Right renal pelvis (tissue), 4 donors: Measurements from ENCODE around the gene ATP1A4. TPM values are rescaled to one million over a fixed set of nuclear protein-coding genes. Genes with fewer than 3 reads are reported as not detected.

ENCODE experiments used
- DNase-seq, 4 donors: peaks; one replicate each; pipeline ENCODE4 v3.0.0-alpha.2; 2013; ENCODE audit warnings: low read depth in 4 of 4, low spot score in 3 of 4, missing footprints in 1 of 4
- polyA plus RNA-seq, 4 donors: library from polyadenylated mRNA; unstranded; fragments of 120-200 nt; gene quantifications; one replicate each; pipeline ENCODE4 v1.2.1, GENCODE V29; 2013; ENCODE audit not compliant: insufficient read length in 4 of 4

Gene ATP1A4
- polyA plus RNA-seq, 4 donors: 0.06 to 1.2 (median 0.71) TPM; not detected in 1

DNA sequence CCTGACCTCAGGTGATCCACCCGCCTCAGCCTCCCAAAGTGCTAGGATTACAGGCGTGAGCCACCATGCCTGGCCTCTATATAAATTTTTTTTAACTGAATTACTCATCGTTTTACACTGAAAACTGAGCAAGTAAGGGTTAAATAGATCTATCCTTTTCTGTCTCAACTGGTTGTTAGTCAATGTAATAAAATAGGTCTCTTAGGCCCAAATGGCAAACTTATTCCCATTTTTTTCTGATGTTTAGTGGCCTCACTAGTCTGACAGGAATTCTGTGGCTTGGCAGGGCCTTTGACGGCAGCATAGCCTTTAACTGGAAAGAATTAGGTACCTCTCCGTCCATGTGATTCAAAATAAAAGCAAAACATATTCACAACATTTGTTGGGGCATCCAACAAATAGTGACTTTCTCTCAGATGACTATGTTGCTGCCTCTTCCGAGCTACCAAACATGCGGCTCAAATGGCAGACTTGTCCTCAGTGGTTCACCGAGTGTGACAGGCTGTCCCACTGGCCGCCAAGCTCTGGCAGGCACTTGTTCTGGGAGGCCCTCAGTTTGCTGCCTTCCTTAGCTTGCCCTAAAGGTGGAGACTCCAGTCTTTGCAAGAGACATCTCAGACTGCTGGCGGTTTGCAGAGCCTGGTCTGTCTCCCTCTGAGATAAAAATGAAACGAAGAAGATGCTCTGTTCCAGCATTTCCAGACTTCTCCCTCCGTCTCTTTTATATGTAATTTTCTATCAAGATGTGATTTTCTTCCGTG, 17.4 kb downstream of the ATP1A4 start:
- DNase-seq: no peak

GRCh38 chr1:160169553-160170399, 18.4 kb downstream of the ATP1A4 start:
- DNase-seq: no peak

DNA sequence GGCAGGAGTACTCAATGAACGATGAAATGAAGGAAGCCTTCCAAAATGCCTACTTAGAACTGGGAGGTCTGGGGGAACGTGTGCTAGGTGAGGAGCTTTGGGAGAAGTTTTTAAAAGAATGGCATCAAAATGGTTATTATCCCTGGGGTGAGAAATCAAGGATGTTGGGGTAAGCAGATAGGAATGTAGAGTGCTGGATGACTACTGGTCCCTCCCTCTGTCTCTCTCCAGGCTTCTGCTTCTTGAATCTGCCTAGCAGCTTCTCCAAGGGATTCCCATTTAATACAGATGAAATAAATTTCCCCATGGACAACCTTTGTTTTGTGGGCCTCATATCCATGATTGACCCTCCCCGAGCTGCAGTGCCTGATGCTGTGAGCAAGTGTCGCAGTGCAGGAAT, 20.0 kb downstream of the ATP1A4 start:
- DNase-seq: no peak

DNA sequence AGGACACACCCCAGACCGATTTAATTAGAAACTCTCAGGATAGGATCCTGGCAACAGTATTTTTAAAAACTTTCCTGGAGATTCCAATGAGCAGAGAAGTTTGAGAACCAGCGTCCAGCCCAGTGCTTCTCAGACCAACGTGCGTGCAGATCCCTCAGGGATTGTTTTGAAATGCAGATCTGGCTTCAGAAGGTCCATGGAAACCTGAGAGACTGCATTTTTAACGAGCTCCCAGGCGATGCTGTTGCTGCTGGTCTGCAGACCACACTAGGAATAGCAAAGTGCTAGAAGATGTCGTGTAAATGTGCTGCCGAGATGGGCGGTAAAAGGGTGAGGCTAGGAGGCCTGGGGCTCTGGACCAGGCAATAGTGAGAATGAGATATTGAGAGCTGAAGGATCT, 20.6 kb downstream of the ATP1A4 start:
- no peak for DNase-seq

DNA sequence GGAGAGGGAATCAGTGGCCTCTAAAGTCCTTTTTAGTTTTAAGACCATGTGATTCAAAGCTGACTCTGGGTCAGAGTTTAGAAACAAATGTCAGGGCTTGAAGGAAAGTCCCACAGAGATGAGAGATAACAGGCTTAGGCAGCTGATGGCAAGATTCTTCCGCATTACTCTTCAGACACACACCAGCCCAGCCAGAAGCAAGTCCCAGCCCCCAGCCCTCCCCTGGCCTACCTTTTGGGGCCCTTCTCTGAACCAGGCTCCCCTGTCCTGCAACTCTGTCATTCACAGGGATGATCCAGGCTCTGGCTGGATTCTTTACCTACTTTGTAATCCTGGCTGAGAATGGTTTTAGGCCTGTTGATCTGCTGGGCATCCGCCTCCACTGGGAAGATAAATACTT, 25.8 kb downstream of the ATP1A4 start:
- DNase-seq: no peak

GRCh38 chr1:160177667-160178066, 26.3 kb downstream of the ATP1A4 start:
- DNase-seq: no peak

- no peak for DNase-seq
Observed at GRCh38 chr1:160178731-160179130, 27.3 kb downstream of the ATP1A4 start.

GRCh38 chr1:160179336-160179735, 27.9 kb downstream of the ATP1A4 start:
- DNase-seq: no peak

DNA sequence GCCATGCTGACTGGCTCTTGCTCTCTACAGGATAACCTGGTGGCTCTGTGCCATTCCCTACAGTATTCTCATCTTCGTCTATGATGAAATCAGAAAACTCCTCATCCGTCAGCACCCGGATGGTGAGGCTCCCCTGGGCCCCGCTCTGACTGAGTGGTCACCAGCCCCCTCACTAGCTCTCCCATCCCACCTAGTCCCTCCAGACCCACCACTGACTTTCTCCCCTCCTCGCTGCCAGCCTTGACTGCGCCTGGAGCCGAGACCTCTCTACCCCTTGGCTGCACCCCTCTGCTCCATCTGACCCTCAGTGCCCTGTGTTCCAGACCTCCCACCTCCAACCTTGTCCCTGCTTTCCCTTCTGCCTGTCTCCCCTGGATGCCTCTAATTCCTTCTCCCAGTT, 34.8 kb downstream of the ATP1A4 start:
- DNase-seq: no peak

- DNase-seq: no peak
Observed at GRCh38 chr1:160186729-160187128, 35.3 kb downstream of the ATP1A4 start.

GRCh38 chr1:160187407-160187806, 36.0 kb downstream of the ATP1A4 start:
- DNase-seq: no peak

GRCh38 chr1:160188341-160188740, 36.9 kb downstream of the ATP1A4 start:
- no peak for DNase-seq

DNA sequence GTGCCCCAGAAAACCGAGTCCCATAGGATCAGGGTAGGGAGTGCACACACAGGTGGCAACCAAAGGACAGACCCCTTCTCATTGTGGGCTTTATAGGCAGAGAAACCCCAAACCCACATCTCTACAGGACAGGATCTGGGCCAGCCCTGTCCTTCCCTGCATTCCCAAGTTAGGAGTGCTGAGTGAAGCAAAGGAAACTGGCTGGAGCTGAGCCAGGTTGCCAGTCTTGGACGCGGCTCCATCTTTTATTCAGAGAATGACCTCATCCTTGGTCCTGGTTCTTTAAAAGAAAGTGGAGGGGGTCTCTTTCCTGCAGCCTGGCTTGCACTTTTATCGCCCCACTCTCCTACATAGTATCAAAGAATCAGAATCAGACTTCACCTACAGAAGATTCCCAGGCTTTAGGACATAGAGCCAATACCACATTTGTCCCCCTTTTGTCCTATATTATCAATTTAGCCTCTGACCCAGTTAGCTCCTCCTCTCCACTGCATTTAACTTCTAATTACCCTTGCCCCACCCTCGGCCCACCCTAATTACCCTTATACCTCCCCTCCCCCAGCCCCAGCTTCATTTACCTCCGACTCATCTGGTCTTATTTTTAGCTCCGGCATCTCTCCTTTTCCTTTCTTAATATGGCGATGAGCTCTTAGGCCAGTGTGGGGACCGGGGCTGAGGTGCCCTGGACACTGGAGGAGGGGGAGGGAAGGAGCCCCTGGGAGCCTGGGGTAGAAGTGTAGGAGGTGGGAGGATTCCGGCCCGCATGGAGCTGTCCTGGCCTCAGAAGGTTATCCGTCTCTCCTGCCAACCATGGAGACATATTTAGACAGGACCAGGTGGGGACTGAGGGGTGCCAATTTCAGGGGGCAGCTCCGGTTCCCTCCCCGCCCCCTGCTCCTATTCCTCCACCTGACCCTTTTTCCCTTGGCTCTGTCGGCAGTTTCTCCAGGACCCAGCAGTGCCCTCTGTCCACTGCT, 38.5 kb downstream of the ATP1A4 start, which contains the start of gene CASQ1:
CASQ1 (plus strand) TSS at position 927 of the 977 bp plus-strand sequence. CDS start 177 bp downstream, outside the sequence.
- DNase-seq: no peak

GRCh38 chr1:160191756-160192155, 40.4 kb downstream of the ATP1A4 start:
- DNase-seq: no peak

DNA sequence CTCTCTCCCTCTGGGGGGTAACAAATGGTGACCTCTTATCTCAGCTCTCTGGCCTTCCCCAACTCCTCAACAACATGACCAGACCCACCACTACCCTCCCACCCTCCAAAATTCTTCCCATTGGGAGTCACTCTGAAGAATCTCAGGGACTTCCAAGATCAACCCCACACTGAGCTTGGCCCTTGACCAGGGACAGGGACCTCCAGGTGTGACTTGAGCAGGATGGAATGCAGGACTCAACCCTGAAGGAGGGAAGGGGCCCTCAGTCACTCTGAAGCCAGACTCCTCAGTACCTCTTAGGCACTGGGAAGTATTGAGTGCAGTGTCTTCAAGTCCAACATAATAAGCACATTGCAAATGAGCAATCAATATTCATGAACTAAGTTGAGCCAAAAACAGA, 40.8 kb downstream of the ATP1A4 start:
- DNase-seq: no peak

- peak; percentile 79 to 86 (median 82) for DNase-seq
Observed at GRCh38 chr1:160193091-160193819, 41.9 kb downstream of the ATP1A4 start.

- DNase-seq: no peak
Observed at GRCh38 chr1:160193832-160194736, 42.7 kb downstream of the ATP1A4 start.

GRCh38 chr1:160194737-160195059, 43.3 kb downstream of the ATP1A4 start:
- DNase-seq: no peak

DNA sequence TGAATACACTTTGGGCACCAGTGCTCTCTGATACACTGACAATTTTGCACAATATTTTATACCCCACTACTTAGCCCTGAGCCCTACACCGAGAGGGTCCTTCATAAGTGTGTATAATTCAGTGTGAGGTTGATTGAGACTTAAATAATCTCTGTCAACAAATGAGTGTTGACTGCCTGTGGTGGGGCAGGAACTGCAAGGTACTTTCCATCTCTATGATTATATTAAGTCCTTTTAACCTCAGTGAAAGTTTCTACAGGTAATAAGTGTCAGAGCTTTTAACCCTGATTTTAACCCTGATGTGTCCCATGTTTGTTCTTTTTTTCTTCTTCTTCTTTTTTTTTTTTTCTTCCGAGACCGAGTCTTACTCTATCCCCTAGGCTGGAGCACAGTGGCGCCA, 44.7 kb downstream of the ATP1A4 start:
- no peak for DNase-seq
